22Rv1 (cell line): ENCODE results near the gene PSMD4.

ENCODE experiments used
- H3K27ac ChIP-seq: fragments of 450-650 bp; 2 replicates; pipeline ENCODE4 v1.5.1; 2017
- ZFX ChIP-seq: fragments of 450-650 bp; IDR thresholded peaks from 2 replicates; pipeline ENCODE4 v1.6.1; 2017; ENCODE audit warnings: antibody characterized with exemption, borderline replicate concordance
- TF ChIP-seq, protein P1 (sequence below): fragments of 450-650 bp; IDR thresholded peaks from 2 replicates; pipeline ENCODE4 v1.5.1; 2017; ENCODE audit warnings: mild to moderate bottlenecking

The PSMD4 gene

DNA sequence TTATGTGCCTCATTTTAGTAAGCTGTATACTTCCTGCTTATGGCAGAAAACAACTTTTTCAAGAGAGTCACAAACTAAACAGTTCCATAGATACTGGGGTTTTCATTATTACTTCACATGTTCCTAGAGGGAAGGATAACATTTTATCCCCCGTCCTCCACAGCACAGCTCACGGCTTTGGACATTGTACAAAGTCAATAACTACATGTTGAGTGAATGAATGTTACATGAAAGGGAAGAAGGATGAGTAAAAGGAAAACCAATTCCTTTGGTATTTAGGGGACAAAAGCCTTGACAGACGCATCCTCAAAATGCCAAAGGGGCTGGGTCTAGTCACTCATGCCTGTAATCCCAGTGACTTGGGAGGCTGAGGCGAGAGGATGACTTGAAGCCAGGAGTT is 57.9 kb downstream of the PSMD4 start:
- H3K27ac ChIP-seq: no peak overlapping the region
- TF ChIP-seq, protein P1, sequence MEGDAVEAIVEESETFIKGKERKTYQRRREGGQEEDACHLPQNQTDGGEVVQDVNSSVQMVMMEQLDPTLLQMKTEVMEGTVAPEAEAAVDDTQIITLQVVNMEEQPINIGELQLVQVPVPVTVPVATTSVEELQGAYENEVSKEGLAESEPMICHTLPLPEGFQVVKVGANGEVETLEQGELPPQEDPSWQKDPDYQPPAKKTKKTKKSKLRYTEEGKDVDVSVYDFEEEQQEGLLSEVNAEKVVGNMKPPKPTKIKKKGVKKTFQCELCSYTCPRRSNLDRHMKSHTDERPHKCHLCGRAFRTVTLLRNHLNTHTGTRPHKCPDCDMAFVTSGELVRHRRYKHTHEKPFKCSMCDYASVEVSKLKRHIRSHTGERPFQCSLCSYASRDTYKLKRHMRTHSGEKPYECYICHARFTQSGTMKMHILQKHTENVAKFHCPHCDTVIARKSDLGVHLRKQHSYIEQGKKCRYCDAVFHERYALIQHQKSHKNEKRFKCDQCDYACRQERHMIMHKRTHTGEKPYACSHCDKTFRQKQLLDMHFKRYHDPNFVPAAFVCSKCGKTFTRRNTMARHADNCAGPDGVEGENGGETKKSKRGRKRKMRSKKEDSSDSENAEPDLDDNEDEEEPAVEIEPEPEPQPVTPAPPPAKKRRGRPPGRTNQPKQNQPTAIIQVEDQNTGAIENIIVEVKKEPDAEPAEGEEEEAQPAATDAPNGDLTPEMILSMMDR: no peak
- no peak for TF ChIP-seq ZFX

DNA sequence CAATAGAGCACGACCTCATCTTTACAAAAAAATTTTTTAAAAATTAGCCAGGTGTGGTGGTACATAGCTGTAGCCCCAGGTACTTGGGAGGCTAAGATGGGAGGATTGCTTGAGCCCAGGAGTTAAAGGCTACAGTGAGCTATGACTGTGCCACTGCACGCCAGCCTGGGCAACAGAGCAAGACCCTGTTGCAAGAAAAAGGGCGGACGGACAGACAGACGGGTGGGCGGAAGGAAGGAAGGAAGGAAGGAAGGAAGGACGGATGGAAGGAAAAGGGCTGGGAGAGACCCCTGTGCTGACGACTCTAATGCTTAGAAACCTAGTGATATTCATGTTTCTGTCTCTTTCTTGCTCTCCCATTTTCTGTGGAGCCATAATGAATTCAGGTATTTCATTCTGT is 58.3 kb downstream of the PSMD4 start:
- TF ChIP-seq ZFX: no peak
- TF ChIP-seq, protein P1: no peak
- no peak overlapping the region for H3K27ac ChIP-seq

DNA sequence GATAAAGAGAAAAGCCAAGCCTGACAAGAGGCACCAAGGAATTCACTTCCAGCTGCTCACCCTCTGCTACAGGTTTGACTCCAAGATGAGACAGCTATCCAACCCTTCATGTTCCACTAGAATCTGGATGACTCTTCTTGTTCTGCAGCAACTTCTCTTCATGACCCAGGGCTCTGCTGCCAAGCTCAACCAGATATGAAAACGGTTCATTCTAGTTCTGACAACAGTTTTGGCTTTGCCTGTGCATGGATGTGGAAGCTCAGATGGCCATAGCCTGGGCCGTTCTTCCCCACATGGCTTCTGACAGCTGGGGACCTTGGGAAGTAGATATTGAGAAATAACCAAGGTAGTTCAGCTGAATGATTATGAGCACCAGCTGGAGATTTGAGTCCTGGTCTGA is 59.0 kb downstream of the PSMD4 start:
- TF ChIP-seq ZFX: no peak
- TF ChIP-seq, protein P1: no peak
- no peak overlapping the region for H3K27ac ChIP-seq

DNA sequence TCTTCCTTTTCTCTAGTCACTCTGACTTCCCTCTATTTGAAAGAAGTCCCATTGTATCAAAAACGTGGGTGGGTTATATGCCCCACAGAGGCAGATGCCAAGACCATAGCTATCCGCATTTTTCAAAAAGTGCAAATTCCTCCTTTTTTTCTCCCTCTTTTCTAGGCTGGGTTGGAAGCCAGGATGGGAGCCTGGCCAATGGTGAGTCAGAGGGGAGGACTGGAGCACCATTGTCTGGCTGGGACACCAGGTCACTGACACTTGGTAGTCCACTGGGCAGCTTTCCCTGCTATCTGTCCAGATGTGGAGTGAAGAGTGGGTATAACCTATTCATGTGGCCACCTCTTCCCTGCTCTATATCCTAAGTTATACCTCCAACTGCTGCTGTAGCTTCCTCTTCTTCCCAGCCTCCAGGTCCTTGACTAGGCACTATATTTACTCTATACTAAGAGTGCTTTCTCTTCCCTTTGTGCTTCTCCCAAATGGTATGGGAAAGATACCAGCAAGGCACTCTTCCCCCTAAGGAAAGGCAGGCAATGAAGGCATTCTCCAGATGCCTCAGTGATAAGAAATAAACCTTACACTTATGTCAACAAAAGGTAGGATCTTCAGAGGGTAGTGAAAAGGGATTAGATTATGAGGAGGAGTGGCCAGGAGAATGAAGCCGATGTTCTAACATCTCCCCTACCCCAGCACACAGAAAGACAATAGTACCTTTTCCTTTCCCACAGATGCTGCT is 59.8 kb downstream of the PSMD4 start:
- no peak for TF ChIP-seq ZFX
- TF ChIP-seq, protein P1: no peak
- H3K27ac ChIP-seq: no peak overlapping the region

DNA sequence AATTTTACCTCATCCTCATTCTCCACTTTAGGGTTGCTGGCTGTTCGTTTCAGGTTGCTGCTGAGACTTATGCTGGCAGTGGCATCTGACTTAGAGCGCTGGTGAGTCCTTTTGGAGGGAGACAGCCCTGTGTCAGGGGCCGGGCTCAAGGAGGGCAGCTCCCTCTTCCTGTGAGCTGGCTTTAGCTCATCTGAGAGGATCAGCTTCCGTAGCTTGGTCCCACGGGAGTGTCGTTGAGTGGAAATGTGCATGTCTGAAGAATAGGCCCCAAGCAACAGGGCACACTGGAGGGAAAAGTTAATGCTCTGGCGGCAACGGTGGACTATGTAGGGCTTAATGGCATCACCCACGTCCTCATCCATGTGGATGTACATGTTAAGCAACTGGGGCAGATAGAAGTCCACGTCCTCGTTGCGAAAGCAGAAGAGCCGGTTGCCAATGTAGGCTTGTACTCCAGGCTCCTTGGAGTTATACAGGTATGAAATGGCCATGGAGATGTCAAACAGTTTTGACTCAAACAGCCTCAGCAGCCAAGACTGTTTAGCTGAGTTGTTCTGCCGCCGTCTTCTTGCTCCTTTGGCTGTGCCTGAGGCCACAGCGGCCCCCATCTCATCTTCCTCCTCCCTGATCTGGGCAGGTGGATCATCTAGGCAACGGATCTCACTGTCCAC is 61.2 kb downstream of the PSMD4 start:
- TF ChIP-seq, protein P1: no peak
- TF ChIP-seq ZFX: no peak
- H3K27ac ChIP-seq: no peak overlapping the region
